Endothelial cell (in vitro differentiated cells): ENCODE results near the gene ABCB9. TPM values are rescaled to one million over a fixed set of nuclear protein-coding genes. Genes with fewer than 3 reads are reported as not detected.

Source experiments
- DNase-seq: peaks from one replicate; pipeline ENCODE4 v3.0.0; 2021; ENCODE audit warnings: low spot score
- H3K27ac Mint-ChIP-seq: one replicate; pipeline ENCODE4 v1.8.0; 2021; ENCODE audit warnings: mixed read lengths, inconsistent platforms; ENCODE audit not compliant: unreplicated experiment
- H3K27me3 Mint-ChIP-seq: one replicate; pipeline ENCODE4 v1.8.0; 2021; ENCODE audit warnings: mild to moderate bottlenecking, moderate library complexity, mixed read lengths, inconsistent platforms; ENCODE audit not compliant: unreplicated experiment
- H3K36me3 Mint-ChIP-seq: one replicate; pipeline ENCODE4 v1.8.0; 2021; ENCODE audit warnings: mild to moderate bottlenecking, low read depth, mixed read lengths, inconsistent platforms; ENCODE audit not compliant: unreplicated experiment
- H3K4me1 Mint-ChIP-seq: one replicate; pipeline ENCODE4 v1.8.0; 2021; ENCODE audit warnings: mild to moderate bottlenecking, mixed read lengths, inconsistent platforms; ENCODE audit not compliant: unreplicated experiment
- H3K4me3 Mint-ChIP-seq: one replicate; pipeline ENCODE4 v1.8.0; 2021; ENCODE audit warnings: mild to moderate bottlenecking, mixed read lengths, inconsistent platforms; ENCODE audit not compliant: unreplicated experiment
- H3K9me3 Mint-ChIP-seq: one replicate; pipeline ENCODE4 v1.8.0; 2021; ENCODE audit warnings: mixed read lengths, inconsistent platforms; ENCODE audit not compliant: unreplicated experiment
- total RNA-seq: library from RNA; stranded (reverse); fragmentation: NEBNext Ultra II Directional; extraction: Animal tissue kit (Norgen Biotek cat#: 25700); gene quantifications from one replicate; pipeline ENCODE4 v1.2.1, GENCODE V29; 2021; ENCODE audit not compliant: unreplicated experiment
- TF ChIP-seq, protein P1 (sequence below): fragments of 200-600 bp; sonication (generic); IDR thresholded peaks from one replicate; pipeline ENCODE4 v1.5.0; 2021; ENCODE audit warnings: antibody characterized with exemption; ENCODE audit not compliant: unreplicated experiment

Gene ABCB9
- total RNA-seq, 1 donor from 2014 or later = 10.9 TPM

DNA sequence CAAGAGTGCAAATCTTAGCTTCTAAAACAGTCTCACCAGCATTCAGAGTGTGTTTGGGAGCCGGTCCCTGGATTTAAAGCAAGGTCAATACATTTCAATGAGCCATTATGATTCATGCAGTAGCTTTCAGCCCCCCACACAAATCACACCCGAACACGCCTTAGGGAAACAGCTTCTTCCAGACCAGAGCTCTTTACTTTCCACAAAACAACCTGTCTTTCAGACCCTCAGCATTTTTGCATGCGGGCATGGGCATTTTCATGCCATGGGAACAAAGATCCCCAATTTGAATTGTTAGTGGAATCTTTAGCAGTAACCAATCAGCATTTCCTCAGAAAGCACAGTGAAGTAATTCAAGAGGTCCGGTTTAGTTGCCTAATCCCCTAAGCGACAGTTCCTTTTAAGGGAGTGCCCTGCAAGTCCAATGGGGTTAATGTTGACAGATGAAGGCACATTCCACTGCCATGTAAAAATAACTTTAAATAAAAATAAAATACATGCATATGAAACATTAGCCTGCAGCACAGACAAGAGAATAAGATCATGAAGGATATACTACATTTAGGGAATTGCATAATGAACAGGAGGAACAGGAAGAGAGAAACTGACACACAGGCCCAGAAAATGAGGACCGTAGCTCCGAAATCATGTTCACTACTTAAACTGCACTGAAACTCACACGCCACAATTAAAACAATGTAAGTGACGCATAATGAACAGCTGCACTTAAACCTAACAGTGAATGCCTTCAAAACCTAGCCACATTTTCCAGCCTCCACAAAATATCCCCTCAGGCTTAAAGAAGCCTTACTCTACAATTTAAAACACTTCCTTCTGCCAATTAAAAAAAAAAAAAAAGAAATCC, 74.4 kb downstream of the ABCB9 start:
- Mint-ChIP-seq H3K4me1 (peaks cover 39% of the 10 kb centered on the region), H3K27ac (peak overlapping the region; percentile 72), H3K36me3 (peaks cover 9% of the 10 kb centered on the region), H3K4me3 (peak overlapping the region; percentile 42), H3K9me3 (no peaks in the 10 kb centered on the region), H3K27me3 (peaks cover 23% of the 10 kb centered on the region)
- TF ChIP-seq, protein P1, sequence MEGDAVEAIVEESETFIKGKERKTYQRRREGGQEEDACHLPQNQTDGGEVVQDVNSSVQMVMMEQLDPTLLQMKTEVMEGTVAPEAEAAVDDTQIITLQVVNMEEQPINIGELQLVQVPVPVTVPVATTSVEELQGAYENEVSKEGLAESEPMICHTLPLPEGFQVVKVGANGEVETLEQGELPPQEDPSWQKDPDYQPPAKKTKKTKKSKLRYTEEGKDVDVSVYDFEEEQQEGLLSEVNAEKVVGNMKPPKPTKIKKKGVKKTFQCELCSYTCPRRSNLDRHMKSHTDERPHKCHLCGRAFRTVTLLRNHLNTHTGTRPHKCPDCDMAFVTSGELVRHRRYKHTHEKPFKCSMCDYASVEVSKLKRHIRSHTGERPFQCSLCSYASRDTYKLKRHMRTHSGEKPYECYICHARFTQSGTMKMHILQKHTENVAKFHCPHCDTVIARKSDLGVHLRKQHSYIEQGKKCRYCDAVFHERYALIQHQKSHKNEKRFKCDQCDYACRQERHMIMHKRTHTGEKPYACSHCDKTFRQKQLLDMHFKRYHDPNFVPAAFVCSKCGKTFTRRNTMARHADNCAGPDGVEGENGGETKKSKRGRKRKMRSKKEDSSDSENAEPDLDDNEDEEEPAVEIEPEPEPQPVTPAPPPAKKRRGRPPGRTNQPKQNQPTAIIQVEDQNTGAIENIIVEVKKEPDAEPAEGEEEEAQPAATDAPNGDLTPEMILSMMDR = no peak
- DNase-seq = no peak

DNA sequence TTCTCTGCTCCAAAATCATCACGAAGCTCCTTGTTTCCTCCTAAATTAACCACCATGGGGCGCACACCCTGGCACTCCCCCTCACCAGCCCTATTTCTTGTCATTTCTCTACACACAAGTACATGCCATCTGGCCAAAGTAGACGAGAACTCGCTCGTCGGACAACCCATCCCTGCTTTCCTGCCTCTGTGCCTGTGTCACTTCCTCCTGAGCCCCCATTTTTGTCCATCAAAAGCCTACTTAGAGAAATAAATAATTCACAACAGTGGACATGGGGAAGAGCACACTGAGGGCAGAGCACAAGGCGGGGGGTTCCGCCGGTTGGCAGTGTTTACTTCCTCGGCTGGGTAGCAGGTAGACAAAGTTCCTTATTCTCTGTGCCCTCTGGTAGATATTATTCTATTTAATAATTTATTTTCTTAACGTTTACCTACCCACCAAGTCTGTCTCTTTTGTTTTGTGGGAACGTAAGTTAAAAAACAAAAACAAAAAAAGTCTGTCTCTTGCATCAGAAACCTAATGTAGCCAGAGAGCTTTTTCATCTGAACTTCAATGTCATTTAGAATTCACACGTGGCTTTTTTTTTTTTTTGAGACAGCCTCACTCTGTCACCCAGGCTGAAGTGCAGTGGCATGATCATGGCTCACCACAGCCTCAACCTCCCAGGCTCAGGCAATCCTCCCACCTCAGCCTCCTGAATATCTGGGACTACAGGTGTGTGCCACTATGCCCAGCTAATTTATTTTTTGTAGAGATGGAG, 76.3 kb downstream of the ABCB9 start:
- no peak for DNase-seq
- TF ChIP-seq, protein P1 = no peak
- peaks cover 4% of the 10 kb centered on the region for H3K36me3 Mint-ChIP-seq
- H3K27ac Mint-ChIP-seq = peak overlapping the region; percentile 72
- H3K27me3 Mint-ChIP-seq = peaks cover 18% of the 10 kb centered on the region
- H3K4me1 Mint-ChIP-seq = peaks cover 26% of the 10 kb centered on the region
- H3K9me3 Mint-ChIP-seq = no peaks in the 10 kb centered on the region
- H3K4me3 Mint-ChIP-seq = no peak overlapping the region

DNA sequence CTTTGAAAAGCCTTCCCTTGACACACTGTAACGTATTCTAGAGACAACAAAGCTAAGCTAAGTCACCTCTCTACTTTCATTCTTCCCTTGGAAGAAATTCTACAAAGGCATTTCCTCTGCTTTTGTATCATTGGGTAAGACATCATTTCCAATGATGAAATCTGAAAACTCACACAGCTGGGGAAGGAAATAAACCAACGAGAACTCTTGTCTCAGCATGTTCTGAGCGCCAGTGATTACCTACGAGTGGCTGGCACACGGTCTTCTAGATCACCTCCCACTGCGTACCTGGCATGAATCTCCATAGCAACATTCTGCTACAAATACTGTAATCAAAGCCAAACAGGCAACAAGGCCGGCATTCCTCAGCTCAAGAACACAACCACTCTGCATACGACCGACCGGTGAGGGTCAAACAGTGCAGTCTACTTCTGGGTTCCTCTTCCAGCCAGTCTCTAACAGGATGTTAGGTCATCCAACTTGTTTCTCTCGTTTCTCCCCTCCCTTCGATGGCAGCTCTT, 78.0 kb downstream of the ABCB9 start:
- Mint-ChIP-seq H3K9me3 (no peaks in the 10 kb centered on the region), H3K36me3 (peaks cover 4% of the 10 kb centered on the region), H3K4me3 (peak overlapping the region; percentile 63), H3K27ac (peak overlapping the region; percentile 88), H3K4me1 (peaks cover 35% of the 10 kb centered on the region), H3K27me3 (peaks cover 16% of the 10 kb centered on the region)
- DNase-seq = no peak
- TF ChIP-seq, protein P1 = no peak

DNA sequence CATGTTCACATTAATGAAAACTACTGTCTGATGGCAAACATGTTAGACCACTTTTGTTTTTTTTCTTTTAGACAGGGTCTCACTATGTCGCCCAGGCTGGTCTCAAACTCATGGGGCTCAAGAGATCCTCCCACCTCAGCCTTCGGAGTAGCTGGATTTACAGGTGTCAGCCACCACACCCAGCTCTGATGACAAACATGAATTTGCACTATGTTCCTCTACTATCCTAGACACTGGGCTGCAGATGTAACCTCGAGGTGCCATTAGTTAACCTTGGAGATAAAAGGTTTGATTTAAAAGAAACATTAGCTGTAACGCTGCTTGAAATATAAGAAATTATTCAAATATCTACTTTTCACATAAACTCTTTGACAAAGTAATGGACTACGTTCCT, 78.4 kb downstream of the ABCB9 start:
- TF ChIP-seq, protein P1 = no peak
- no peak for DNase-seq
- Mint-ChIP-seq H3K36me3 (peaks cover 4% of the 10 kb centered on the region), H3K27ac (no peak overlapping the region), H3K27me3 (peaks cover 16% of the 10 kb centered on the region), H3K4me3 (no peak overlapping the region), H3K9me3 (no peaks in the 10 kb centered on the region), H3K4me1 (peaks cover 35% of the 10 kb centered on the region)
